A549 (cell line): ENCODE data around the gene DLG2. TPM values are rescaled to one million over a fixed set of nuclear protein-coding genes. Genes with fewer than 3 reads are reported as not detected.

ENCODE experiments used
- ATAC-seq, 2 experiments: fragments of 200-7000 bp in 1 of 2; fragments of >200 bp in 1 of 2; cut with Nextera tagmentation in 1 of 2; cut with Tn5 transposase in 1 of 2; 3 replicates each; pipeline versions ENCODE4 v1.8.0 to v1.9.1; 2018 to 2020; ENCODE audit warnings: mild to moderate bottlenecking in 1 of 2, moderate library complexity in 1 of 2
- CTCF ChIA-PET: fragments of 300-600 bp; sonication (Branson Sonifier 250); formaldehyde crosslinking; extraction: SDS; loops from one replicate; lab custom pipeline; 2021; ENCODE audit warnings: antibody characterized with exemption, inconsistent platforms; lab: Yijun Ruan, JAX
- POLR2A ChIA-PET: fragments of 350-600 bp; formaldehyde crosslinking; extraction: SDS; loops from one replicate; lab custom pipeline; 2021; ENCODE audit warnings: antibody characterized with exemption, inconsistent platforms; lab: Yijun Ruan, JAX
- DNase-seq, 2 experiments: peaks; one replicate each; pipeline versions ENCODE4 v3.0.0 to v3.0.0-alpha.2; 2011 to 2016; ENCODE audit warnings: low read depth in 1 of 2, low spot score in 1 of 2
- FAIRE-seq: peaks from 2 replicates; lab custom pipeline; 2011; peaks lifted over from hg19 to GRCh38; lab: Jason Lieb, UNC
- H3K27ac ChIP-seq, 2 experiments: fragments of >200 bp; sonication (Bioruptor Twin); formaldehyde crosslinking; 3 replicates each; pipeline ENCODE4 v1.5.1; 2016 to 2017
- H3K4me1 ChIP-seq: fragments of >200 bp; sonication (Bioruptor Twin); formaldehyde crosslinking; 3 replicates; pipeline ENCODE4 v1.6.1; 2016
- H3K4me2 ChIP-seq: fragments of >200 bp; sonication (Bioruptor Twin); formaldehyde crosslinking; 3 replicates; pipeline ENCODE4 v1.6.1; 2016
- H3K4me3 ChIP-seq: fragments of >200 bp; sonication (Bioruptor Twin); formaldehyde crosslinking; 3 replicates; pipeline ENCODE4 v1.5.1; 2016
- H3K9me3 ChIP-seq: fragments of >200 bp; sonication (Bioruptor Twin); formaldehyde crosslinking; 3 replicates; pipeline ENCODE4 v1.6.1; 2016
- ATOH8 ChIP-seq: fragments of 250-450 bp; sonication (Bioruptor Pico); IDR thresholded peaks from 2 replicates; pipeline ENCODE4 v1.5.0; 2020; ENCODE audit warnings: low read depth, mild to moderate bottlenecking, moderate library complexity
- CBX2 ChIP-seq: fragments of 200-600 bp; sonication (generic); IDR thresholded peaks from 2 replicates; pipeline ENCODE4 v1.6.1; 2016; ENCODE audit warnings: low read depth, mild to moderate bottlenecking, borderline replicate concordance
- CEBPB ChIP-seq, 2 experiments: fragments of >200 bp in 1 of 2; sonication (Bioruptor Twin) in 1 of 2; formaldehyde crosslinking in 1 of 2; IDR thresholded peaks; 2 replicates each; pipeline ENCODE4 v1.6.1; 2012 to 2016
- CTCF ChIP-seq: fragments of >200 bp; sonication (Bioruptor Twin); formaldehyde crosslinking; IDR thresholded peaks from 3 replicates; pipeline ENCODE4 v1.5.1; 2016
- EP300 ChIP-seq, 2 experiments: fragments of >200 bp; sonication (Bioruptor Twin); formaldehyde crosslinking; IDR thresholded peaks; 2 replicates in 1 of 2; 3 replicates in 1 of 2; pipeline ENCODE4 v1.6.1; 2016 to 2017
- ESRRA ChIP-seq: fragments of 150-350 bp; IDR thresholded peaks from 2 replicates; pipeline ENCODE4 v1.6.1; 2014; ENCODE audit warnings: mild to moderate bottlenecking, low read length, borderline replicate concordance
- FOSL2 ChIP-seq, 2 experiments: fragments of 450-650 bp in 1 of 2; fragments of >200 bp in 1 of 2; sonication (Bioruptor Twin) in 1 of 2; formaldehyde crosslinking; IDR thresholded peaks; 2 replicates each; pipeline versions ENCODE4 v1.5.0 to v1.6.1; 2016 to 2020; ENCODE audit warnings: mild to moderate bottlenecking in 1 of 2, moderate library complexity in 1 of 2
- HOXB13 ChIP-seq: fragments of 250-450 bp; sonication (Bioruptor Pico); IDR thresholded peaks from 2 replicates; pipeline ENCODE4 v1.5.0; 2020; ENCODE audit warnings: low read depth, mild to moderate bottlenecking, moderate library complexity
- HOXB5 ChIP-seq: fragments of 250-450 bp; sonication (Bioruptor Pico); IDR thresholded peaks from 2 replicates; pipeline ENCODE4 v1.5.0; 2020; ENCODE audit warnings: mild to moderate bottlenecking, moderate library complexity
- KDM5A ChIP-seq: fragments of 200-600 bp; sonication (generic); IDR thresholded peaks from 2 replicates; pipeline ENCODE4 v1.6.1; 2016; ENCODE audit warnings: antibody characterized with exemption, mild to moderate bottlenecking
- MAFK ChIP-seq: fragments of 450-650 bp; IDR thresholded peaks from 2 replicates; pipeline ENCODE4 v1.6.1; 2014; ENCODE audit not compliant: partially characterized antibody
- MYC ChIP-seq: IDR thresholded peaks from 2 replicates; pipeline ENCODE4 v1.6.1; 2012; ENCODE audit warnings: mild to moderate bottlenecking, inconsistent platforms, low read length, improper control_type of control experiment, borderline replicate concordance
- PBX3 ChIP-seq: IDR thresholded peaks from 2 replicates; pipeline ENCODE4 v1.6.1; 2012
- PHF8 ChIP-seq: fragments of 200-600 bp; sonication (generic); IDR thresholded peaks from 2 replicates; pipeline ENCODE4 v1.6.1; 2016; ENCODE audit warnings: low read depth, mild to moderate bottlenecking, antibody characterized with exemption, moderate library complexity, borderline replicate concordance
- SREBF2 ChIP-seq: fragments of 450-650 bp; IDR thresholded peaks from 2 replicates; pipeline ENCODE4 v1.6.1; 2014; ENCODE audit warnings: mild to moderate bottlenecking, moderate library complexity
- TFCP2L1 ChIP-seq: fragments of 250-450 bp; sonication (Bioruptor Pico); IDR thresholded peaks from 2 replicates; pipeline ENCODE4 v1.5.0; 2021; ENCODE audit warnings: mild to moderate bottlenecking
- USF2 ChIP-seq: fragments of 450-650 bp; IDR thresholded peaks from 2 replicates; pipeline ENCODE4 v1.6.1; 2014; ENCODE audit warnings: antibody characterized with exemption
- ZC3H11A ChIP-seq: fragments of 450-650 bp; IDR thresholded peaks from 2 replicates; pipeline ENCODE4 v1.6.1; 2014; ENCODE audit warnings: antibody characterized with exemption, mild to moderate bottlenecking
- ZSCAN20 ChIP-seq: fragments of 250-450 bp; sonication (Bioruptor Pico); IDR thresholded peaks from 2 replicates; pipeline ENCODE4 v1.8.0; 2022; ENCODE audit warnings: mild to moderate bottlenecking, moderate library complexity
- WGBS: methylation state at CpG from one replicate; pipeline ENCODE4 v1.1.6; 2017; ENCODE audit errors: missing lambda C conversion rate; 5-methylcytosine and 5-hydroxymethylcytosine counted together
- polyA plus RNA-seq, 4 experiments: library from polyadenylated mRNA; depleted of rRNA in 3 of 4; stranded (reverse); fragments of >200 nt; fragmentation: RNase III in 1 of 4; extraction: RNeasy Plus Mini Kit Qiagen cat#74134 plus additional on column Dnase treatment in 1 of 4; gene quantifications; 2 replicates in 3 of 4; 3 replicates in 1 of 4; pipeline ENCODE4 v1.2.3, GENCODE V29; 2011 to 2017

Gene DLG2
- polyA plus RNA-seq, 2 of the 4 experiments (the other 2 are of a cell fraction) = 0.26 to 0.79 TPM

- no peak for FAIRE-seq
- DNase-seq = no peak
- CTCF ChIA-PET = no interaction called here
- Histone ChIP-seq H3K27ac (no peak overlapping the region), H3K4me2 (no peak overlapping the region), H3K4me3 (no peak overlapping the region), H3K9me3 (no peaks in the 10 kb centered on the region), H3K4me1 (no peaks in the 10 kb centered on the region)
- WGBS = 6% methylated on average over 4 of the region's 4 CpGs
- TF ChIP-seq SREBF2 (no peak), ATOH8 (CRISPR knock-in tag) (no peak), FOSL2 (IDR thresholded peaks at IDR 0.05) (no peak), FOSL2 (CRISPR knock-in tag; IDR thresholded peaks at IDR 0.05) (no peak), ZSCAN20 (CRISPR knock-in tag) (no peak), CEBPB (IDR thresholded peaks at IDR 0.05) (no peak), CBX2 (no peak), EP300 (IDR thresholded peaks at IDR 0.05) (no peak), USF2 (no peak), TFCP2L1 (CRISPR knock-in tag) (no peak), HOXB13 (CRISPR knock-in tag) (no peak), PHF8 (no peak), MYC (no peak), CTCF (no peak), KDM5A (no peak)
- no peak for ATAC-seq
- POLR2A ChIA-PET = no interaction called here
Observed at GRCh38 chr11:83656796-83657330, 1970.3 kb downstream of the DLG2 start.

GRCh38 chr11:83655976-83656375 lies 1971.2 kb downstream of the DLG2 start:
- Histone ChIP-seq H3K9me3 (no peaks in the 10 kb centered on the region), H3K4me3 (no peak overlapping the region), H3K4me1 (no peaks in the 10 kb centered on the region), H3K27ac (no peak overlapping the region), H3K4me2 (no peak overlapping the region)
- no peak for TF ChIP-seq SREBF2
- TF ChIP-seq ZC3H11A = no peak
- no peak for TF ChIP-seq HOXB5 (CRISPR knock-in tag)
- no peak for TF ChIP-seq ESRRA
- ChIA-PET CTCF (no interaction called here), POLR2A (no interaction called here)
- 26% methylated on average over 3 of the region's 3 CpGs for WGBS
- FAIRE-seq (no peak), ATAC-seq (no peak), DNase-seq (no peak)

- TF ChIP-seq MAFK (peak; percentile 51), PBX3 (no peak)
- H3K4me2 ChIP-seq = no peak overlapping the region
- ChIA-PET POLR2A (no interaction called here), CTCF (no interaction called here)
- H3K4me1 ChIP-seq = no peaks in the 10 kb centered on the region
- DNase-seq (no peak), FAIRE-seq (no peak), ATAC-seq (no peak)
- 11% methylated on average over 1 of the region's 1 CpG for WGBS
- no peak overlapping the region for H3K27ac ChIP-seq
- no peaks in the 10 kb centered on the region for H3K9me3 ChIP-seq
- no peak overlapping the region for H3K4me3 ChIP-seq
Observed at GRCh38 chr11:83649528-83649855, 1977.7 kb downstream of the DLG2 start.
